ENCODE data around the gene CD8B.
A peak's percentile ranks its signal among the peaks of the same experiment; 100 is the strongest.
"Not testable (repeated sequence)": the region's sequence is repeated elsewhere in the genome, so short reads cannot be mapped to it uniquely, and the experiment has no call there.

CD8B gene

GRCh38 chr2:86861628-86862379 is at the start of gene CD8B:
Gene CD8B, minus strand, starts transcription at chr2:86861886. Its CDS starts 21 bp downstream, at chr2:86861865.
- not testable (repeated sequence) for FAIRE-seq; DNase-seq (ENCODE audit: insufficient read length, low spot score)

GRCh38 chr2:86905868-86906267 is 44.2 kb upstream of the CD8B start:
- FAIRE-seq; DNase-seq (ENCODE audit: insufficient read length, low spot score): not testable (repeated sequence)

DNA sequence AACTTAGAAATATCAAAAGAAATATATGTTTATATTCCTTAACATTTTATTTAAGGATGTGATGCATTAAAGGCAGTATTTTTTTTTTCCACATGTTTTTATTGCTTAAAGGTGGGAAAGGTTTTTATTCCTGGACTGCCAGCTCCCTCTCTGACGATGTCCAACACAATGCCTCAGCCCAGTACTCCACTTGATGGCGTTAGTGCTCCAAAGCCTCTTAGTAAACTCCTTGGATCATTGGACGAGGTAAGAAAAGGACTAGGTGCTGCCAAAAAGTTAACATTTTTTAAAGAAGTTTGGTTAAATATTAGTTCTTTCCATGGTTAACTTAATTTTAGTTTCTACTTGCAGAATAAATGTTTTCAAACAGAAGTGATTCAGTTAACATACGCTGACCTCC is 39.0 kb upstream of the CD8B start:
- FAIRE-seq; DNase-seq (ENCODE audit: insufficient read length, low spot score): not testable (repeated sequence)

- FAIRE-seq; DNase-seq (ENCODE audit: insufficient read length, low spot score): not testable (repeated sequence)
Measured at GRCh38 chr2:86886026-86886425, 24.3 kb upstream of the CD8B start.

DNA sequence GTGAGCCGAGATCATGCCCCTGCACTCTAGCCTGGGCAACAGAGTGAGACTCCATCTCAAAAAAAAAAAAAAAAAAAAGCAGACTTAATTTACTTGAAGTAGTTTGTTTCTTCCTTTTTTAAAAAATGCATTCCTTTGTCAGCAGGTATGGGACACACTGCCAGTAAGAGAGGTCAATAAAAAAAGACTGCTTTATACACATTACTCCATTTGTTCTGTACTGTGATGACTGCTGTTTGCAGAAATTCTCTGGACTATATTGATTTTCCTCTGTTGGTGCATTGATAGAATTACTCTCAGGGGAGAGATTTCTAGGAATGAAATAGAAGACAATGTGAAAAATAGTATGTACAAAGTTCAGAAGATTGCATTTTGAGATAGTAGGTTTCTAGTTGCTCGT is 21.2 kb upstream of the CD8B start:
- not testable (repeated sequence) for DNase-seq (ENCODE audit: insufficient read length, low spot score); FAIRE-seq

DNA sequence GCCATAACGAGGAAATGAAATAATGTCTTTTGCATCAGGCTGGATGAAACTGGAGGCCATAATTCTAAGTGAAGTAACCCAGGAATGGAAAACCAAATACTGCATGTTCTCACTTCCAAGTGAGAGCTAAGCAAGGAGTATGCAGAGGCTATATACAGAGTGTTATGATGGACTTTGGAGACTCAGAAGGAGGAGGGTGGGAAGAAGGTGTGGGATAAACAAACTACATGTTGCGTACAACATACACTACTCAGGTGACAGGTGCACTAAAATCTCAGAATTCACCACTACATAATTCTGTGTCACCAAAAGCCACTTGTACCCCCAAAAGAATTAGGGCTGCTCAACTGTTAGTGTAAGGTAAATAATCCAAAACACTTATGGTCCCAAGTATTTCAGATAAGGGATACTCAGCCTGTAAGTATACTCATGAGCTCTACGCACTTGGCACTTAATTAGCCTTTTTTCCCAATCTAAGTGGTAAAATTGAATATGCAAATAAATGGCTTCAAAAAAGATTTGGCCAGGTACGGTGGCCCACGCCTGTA is 20.5 kb upstream of the CD8B start:
- DNase-seq (ENCODE audit: insufficient read length, low spot score): not testable (repeated sequence)
- peak; percentile 66 for FAIRE-seq

DNA sequence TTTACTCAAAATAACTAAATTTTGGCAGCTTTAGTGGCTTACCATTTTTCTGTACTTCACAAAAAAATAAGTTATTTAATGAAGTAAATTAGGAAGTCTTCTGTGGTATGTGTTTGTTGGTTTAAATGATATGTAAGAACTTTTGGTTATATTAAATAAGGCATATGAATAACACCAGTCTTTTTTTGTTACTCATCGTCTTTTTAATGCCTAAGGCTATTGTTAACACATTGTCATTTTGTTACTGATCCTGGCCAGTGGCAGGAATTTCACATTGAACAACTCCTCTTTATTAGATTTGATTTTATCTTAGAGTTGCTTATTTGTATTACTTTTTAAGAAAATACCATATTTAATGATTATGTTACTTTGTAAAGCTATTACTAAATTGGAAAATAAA is 17.3 kb upstream of the CD8B start:
- not testable (repeated sequence) for DNase-seq (ENCODE audit: insufficient read length, low spot score); FAIRE-seq

- FAIRE-seq; DNase-seq (ENCODE audit: insufficient read length, low spot score): not testable (repeated sequence)
Measured at GRCh38 chr2:86870941-86871340, 9.3 kb upstream of the CD8B start.

DNA sequence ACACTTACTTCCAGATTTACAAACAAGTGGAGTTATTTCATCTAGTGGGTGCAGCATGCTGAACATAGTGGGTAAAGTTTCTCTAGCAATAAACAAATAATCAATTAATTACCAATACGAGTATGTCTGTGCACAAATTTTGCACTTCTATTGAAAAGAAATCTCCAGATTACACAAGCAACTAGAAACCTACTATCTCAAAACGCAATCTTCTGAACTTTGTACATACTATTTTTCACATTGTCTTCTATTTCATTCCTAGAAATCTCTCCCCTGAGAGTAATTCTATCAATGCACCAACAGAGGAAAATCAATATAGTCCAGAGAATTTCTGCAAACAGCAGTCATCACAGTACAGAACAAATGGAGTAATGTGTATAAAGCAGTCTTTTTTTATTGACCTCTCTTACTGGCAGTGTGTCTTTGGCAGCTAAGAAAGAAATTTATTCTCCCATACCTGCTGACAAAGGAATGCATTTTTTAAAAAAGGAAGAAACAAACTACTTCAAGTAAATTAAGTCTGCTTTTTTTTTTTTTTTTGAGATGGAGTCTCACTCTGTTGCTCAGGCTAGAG is 7.3 kb upstream of the CD8B start:
- DNase-seq (ENCODE audit: insufficient read length, low spot score); FAIRE-seq: not testable (repeated sequence)

- not testable (repeated sequence) for DNase-seq (ENCODE audit: insufficient read length, low spot score); FAIRE-seq
Measured at GRCh38 chr2:86862380-86862703, 656 bp upstream of the CD8B start.

GRCh38 chr2:86861175-86861574 is 511 bp downstream of the CD8B start:
- not testable (repeated sequence) for DNase-seq (ENCODE audit: insufficient read length, low spot score); FAIRE-seq

GRCh38 chr2:86860573-86860972 is 1.1 kb downstream of the CD8B start:
- not testable (repeated sequence) for DNase-seq (ENCODE audit: insufficient read length, low spot score); FAIRE-seq

DNA sequence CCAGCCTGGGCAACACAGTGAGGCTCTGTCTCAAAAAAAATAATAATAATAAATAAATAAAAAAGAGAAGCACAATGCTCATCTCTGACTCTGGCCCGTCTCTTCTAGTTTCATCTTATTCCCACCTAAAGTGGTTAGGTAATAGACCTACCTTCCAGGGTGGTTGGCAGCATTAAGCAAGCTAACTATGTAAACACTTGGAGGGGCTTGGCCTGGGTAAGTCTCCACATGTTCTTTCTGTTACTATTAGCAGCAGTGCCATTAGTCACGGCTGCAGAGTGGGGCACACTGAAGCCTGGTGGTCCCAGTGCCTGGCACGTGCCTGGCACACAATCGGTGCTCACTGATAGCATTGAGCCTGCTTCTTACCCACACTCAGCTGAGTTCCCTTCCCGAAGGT is 4.0 kb downstream of the CD8B start:
- not testable (repeated sequence) for FAIRE-seq

DNA sequence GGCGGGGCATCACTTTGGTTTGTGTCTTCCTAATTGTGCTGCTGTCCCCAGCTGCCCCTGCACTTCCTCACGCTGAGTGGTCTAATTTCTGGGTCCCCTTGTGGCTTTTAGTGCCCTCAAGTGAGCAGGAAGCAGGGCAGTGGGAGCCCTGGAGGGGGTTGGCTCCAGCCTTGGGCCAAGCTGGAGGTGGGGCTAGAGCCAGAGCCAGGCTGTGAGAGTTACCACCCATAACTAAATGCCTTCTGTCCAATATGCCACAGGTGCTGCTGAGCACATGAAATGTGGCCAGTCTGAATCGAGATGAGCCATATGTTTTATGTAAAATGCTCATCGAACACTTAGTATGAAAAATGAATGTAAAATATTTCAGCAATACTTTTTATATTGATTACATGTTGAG is 5.2 kb downstream of the CD8B start:
- FAIRE-seq; DNase-seq (ENCODE audit: insufficient read length, low spot score): not testable (repeated sequence)

More for the DNA sequence above, 4.0 kb downstream of the CD8B start:
- DNase-seq (ENCODE audit: insufficient read length, low spot score): not testable (repeated sequence)

DNA sequence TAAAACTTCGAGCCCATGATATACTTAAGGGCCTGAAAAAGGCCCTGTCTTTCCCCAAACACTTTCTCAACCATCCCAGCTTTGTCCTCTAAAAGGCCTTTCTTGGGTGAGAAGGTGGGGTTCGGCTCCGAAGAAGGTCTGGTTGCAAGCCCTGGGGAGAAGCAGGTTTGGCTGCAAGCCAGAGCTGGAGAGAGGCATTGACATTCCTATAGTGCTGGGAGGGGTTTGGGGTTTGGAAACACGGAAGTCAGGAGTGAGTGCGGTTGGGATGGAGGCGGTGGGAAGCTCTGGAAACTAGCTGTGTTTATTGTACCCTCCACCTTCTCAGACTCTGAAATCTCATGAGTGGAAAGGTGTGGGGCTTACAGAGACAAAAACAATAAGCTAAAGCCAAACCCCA is 5.7 kb downstream of the CD8B start:
- DNase-seq (ENCODE audit: insufficient read length, low spot score); FAIRE-seq: not testable (repeated sequence)

- not testable (repeated sequence) for DNase-seq (ENCODE audit: insufficient read length, low spot score); FAIRE-seq
Measured at GRCh38 chr2:86851581-86851980, 10.1 kb downstream of the CD8B start.

DNA sequence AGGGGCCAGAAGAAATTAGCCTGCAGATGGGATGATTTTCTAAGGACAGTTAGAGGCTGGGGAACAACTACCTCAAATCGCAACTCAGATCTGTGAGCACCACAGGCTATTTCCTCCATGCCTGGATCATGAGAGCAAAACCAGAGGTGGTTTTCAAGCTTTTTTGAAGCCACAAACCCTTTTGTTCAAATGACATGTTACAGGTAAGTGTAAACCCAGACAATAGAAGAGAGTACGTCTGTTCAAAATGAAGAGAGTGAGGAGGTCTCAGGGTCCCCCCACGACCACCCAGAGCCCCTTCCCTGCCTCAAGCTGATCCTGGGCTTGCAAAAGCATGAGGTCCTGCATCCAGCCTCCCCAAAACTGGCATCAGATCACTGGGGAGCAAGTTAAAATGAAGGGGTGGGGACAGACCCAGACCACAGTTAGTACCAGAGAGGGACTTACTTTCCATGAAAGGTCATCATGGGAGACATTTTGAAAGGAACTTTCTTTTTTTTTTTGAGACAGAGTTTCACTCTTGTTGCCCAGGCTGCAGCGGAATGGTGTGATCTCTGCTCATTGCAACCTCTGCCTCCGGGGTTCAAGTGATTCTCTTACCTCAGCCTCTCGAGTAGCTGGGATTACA is 19.0 kb downstream of the CD8B start:
- not testable (repeated sequence) for FAIRE-seq; DNase-seq (ENCODE audit: insufficient read length, low spot score)

DNA sequence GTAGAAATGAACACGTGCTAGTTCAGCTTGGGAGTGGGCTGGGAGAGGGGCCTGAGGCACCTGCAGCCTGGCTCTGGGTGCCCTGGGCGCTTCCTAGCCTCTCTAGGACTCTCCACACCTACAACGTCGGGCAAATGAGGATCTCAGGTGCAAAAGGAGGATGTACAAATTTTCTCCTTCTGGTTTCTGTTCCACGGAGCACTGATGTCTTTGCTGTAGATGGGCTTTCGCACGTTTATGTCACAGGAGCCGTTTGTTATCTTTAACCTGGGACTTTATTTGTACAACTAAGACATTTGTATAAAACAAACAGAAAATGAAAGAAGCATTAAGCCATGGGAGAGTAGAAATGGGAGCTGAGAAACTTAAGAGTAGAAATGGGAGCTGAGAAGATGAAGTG is 20.4 kb downstream of the CD8B start:
- not testable (repeated sequence) for FAIRE-seq; DNase-seq (ENCODE audit: insufficient read length, low spot score)

DNA sequence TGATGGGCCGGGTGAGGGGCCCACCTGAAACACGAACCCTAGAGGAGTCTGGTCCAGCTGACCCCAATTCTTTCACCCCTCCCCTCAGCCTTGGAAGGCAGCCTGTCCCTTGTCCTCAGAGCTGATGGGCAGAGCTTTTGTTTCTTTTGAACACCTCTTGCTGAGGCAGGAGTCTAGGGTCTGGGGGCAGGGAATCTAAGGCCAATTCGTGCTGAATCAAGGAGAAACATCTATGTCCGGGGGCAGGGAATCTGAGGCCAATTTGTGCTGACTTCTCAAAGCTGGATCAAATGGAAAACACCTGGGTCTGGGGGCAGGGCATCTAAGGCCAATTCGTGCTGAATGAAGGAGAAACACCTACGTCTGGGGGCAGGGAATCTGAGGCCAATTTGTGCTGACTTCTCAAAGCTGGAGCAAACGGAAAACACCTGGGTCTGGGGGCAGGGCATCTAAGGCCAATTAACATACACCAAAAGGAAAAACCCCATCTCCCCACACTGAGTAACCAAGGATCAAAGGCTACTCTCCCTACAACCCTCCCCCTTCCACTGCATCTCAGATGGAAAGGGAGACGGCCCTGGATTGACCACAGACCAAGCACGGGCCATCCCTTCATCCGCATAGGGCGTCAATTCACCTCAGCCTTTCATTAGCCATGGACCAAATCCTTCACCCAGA is 21.7 kb downstream of the CD8B start:
- not testable (repeated sequence) for FAIRE-seq; DNase-seq (ENCODE audit: insufficient read length, low spot score)

- not testable (repeated sequence) for DNase-seq (ENCODE audit: insufficient read length, low spot score); FAIRE-seq
Measured at GRCh38 chr2:86839455-86839854, 22.2 kb downstream of the CD8B start.

All from H54 (cell line).